ENCODE data around the gene ENOX1. TPM values are rescaled to one million over a fixed set of nuclear protein-coding genes. Genes with fewer than 3 reads are reported as not detected.
A peak's percentile ranks its signal among the peaks of the same experiment; 100 is the strongest.

The ENOX1 gene
- total RNA-seq, 1 donor from 2014 or later = 1.1 TPM

DNA sequence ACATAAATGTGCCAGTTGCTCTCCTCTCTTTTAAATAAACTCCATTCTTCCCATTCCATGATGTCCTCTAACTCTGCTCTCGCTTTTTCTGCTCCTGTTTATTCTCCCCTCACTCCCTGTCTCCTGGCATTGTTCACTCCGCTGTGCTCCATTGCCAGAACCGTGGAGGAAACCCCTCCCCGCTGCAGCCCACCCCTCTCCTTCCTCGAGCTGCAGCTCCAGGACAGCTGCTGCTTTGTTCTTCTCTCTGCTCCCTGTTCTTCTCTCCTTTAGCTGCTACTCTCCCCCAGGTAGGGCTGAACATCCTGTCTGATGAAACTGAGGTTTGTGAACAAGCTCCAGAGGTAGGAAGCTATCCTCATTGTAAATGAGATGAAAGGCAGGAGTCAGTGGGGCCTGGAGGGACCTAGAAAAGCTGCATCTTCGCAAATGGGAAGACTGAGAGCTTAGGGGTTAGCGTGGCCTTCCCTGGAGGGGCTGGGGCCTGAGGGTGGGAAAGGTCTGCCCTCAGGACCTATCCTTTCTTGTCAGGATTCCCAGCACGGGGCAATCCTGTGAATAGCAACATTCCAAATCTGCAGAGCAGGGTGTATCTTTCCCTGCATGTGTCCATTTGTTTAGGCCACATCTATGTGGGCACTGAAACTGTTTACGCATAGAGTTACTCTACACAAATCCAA lies 519.7 kb downstream of the ENOX1 start:
- Mint-ChIP-seq H3K4me3 (no peak overlapping the region), H3K9me3 (no peaks in the 10 kb centered on the region), H3K4me1 (peaks cover 34% of the 10 kb centered on the region), H3K36me3 (no peaks in the 10 kb centered on the region), H3K27me3 (ENCODE audit: insufficient read depth, low read depth) (no peaks in the 10 kb centered on the region), H3K27ac (peak overlapping the region; percentile 80)
- Histone ChIP-seq H3K36me3 (no peaks in the 10 kb centered on the region), H3K27ac (peak overlapping the region; percentile 39), H3K9me3 (ENCODE audit: low read depth) (no peaks in the 10 kb centered on the region), H2AFZ (replicated peaks) (peak overlapping the region; percentile 99), H3K4me1 (peaks cover 24% of the 10 kb centered on the region), H3K27me3 (no peaks in the 10 kb centered on the region), H3K4me3 (no peak overlapping the region), H3K4me2 (peak overlapping the region; percentile 47), H4K20me1 (ENCODE audit: low read depth) (no peaks in the 10 kb centered on the region), H3F3A (ENCODE audit: low read depth) (peaks cover 8% of the 10 kb centered on the region), H3K9ac (no peak overlapping the region), H3K79me2 (ENCODE audit: low read depth) (no peaks in the 10 kb centered on the region)
- no peak for TF ChIP-seq EZH2phosphoT487 (IDR thresholded peaks at IDR 0.05)
- no peak for TF ChIP-seq EZH2 (IDR thresholded peaks at IDR 0.05)
- TF ChIP-seq, protein P1, sequence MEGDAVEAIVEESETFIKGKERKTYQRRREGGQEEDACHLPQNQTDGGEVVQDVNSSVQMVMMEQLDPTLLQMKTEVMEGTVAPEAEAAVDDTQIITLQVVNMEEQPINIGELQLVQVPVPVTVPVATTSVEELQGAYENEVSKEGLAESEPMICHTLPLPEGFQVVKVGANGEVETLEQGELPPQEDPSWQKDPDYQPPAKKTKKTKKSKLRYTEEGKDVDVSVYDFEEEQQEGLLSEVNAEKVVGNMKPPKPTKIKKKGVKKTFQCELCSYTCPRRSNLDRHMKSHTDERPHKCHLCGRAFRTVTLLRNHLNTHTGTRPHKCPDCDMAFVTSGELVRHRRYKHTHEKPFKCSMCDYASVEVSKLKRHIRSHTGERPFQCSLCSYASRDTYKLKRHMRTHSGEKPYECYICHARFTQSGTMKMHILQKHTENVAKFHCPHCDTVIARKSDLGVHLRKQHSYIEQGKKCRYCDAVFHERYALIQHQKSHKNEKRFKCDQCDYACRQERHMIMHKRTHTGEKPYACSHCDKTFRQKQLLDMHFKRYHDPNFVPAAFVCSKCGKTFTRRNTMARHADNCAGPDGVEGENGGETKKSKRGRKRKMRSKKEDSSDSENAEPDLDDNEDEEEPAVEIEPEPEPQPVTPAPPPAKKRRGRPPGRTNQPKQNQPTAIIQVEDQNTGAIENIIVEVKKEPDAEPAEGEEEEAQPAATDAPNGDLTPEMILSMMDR (IDR thresholded peaks at IDR 0.05) = no peak
- peak; percentile 37 for DNase-seq (ENCODE audit: low spot score)

DNA sequence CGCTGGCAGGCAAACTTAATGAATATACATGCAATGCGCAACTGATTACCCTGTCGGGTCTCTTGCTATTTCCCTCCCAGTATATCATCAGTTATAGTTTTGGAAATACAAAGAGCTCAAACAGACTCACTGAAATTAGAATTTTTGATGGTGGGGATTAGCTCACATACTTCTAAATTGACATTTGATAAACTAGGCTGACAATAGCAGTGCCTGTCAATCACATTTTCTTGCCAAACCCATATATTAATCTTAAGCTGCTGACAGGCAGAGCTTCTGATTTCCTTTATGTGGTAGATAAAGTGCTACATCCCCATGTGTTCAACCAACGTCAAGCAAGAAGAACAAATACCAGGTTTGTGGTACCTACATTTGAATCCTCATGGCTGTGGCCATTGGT lies 521.7 kb downstream of the ENOX1 start:
- Histone ChIP-seq H4K20me1 (ENCODE audit: low read depth) (no peaks in the 10 kb centered on the region), H3K4me2 (no peak overlapping the region), H3K4me1 (peaks cover 24% of the 10 kb centered on the region), H2AFZ (replicated peaks) (no peak overlapping the region), H3K9ac (no peak overlapping the region), H3K36me3 (no peaks in the 10 kb centered on the region), H3K79me2 (ENCODE audit: low read depth) (no peaks in the 10 kb centered on the region), H3K27ac (no peak overlapping the region), H3F3A (ENCODE audit: low read depth) (peaks cover 8% of the 10 kb centered on the region), H3K4me3 (no peak overlapping the region), H3K27me3 (no peaks in the 10 kb centered on the region), H3K9me3 (ENCODE audit: low read depth) (no peaks in the 10 kb centered on the region)
- Mint-ChIP-seq H3K36me3 (no peaks in the 10 kb centered on the region), H3K4me3 (no peak overlapping the region), H3K27me3 (ENCODE audit: insufficient read depth, low read depth) (no peaks in the 10 kb centered on the region), H3K4me1 (peaks cover 30% of the 10 kb centered on the region), H3K9me3 (no peaks in the 10 kb centered on the region), H3K27ac (no peak overlapping the region)
- no peak for DNase-seq (ENCODE audit: low spot score)
- TF ChIP-seq EZH2phosphoT487 (IDR thresholded peaks at IDR 0.05) (no peak), EZH2 (IDR thresholded peaks at IDR 0.05) (no peak)
- TF ChIP-seq, protein P1 (IDR thresholded peaks at IDR 0.05) = no peak

DNA sequence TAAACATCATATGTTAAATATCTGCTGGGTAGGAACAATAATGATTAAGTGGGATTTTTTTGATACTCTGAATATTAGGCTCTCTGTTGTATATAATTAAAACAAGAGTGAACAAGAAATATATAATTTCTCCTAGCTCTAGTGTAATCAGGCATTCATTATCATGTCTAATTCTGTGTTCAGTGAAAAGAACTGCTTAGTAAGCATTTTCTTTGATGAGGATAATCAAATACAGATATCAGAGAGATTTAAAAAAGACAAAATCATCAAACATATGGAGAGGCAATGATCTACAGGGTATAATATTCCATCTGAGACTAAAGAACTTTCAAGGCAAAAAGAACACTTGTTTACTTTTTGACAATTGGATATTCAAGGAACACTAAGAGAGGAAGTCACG lies 522.3 kb downstream of the ENOX1 start:
- no peaks in the 10 kb centered on the region for H3K36me3 ChIP-seq
- H3K4me3 ChIP-seq = no peak overlapping the region
- H3K36me3 Mint-ChIP-seq = no peaks in the 10 kb centered on the region
- no peaks in the 10 kb centered on the region for H3K79me2 ChIP-seq (ENCODE audit: low read depth)
- no peaks in the 10 kb centered on the region for H3K9me3 ChIP-seq (ENCODE audit: low read depth)
- H3K4me1 ChIP-seq = peaks cover 24% of the 10 kb centered on the region
- no peaks in the 10 kb centered on the region for H4K20me1 ChIP-seq (ENCODE audit: low read depth)
- H3K27me3 ChIP-seq = no peaks in the 10 kb centered on the region
- no peak overlapping the region for H3K27ac ChIP-seq
- H3K9me3 Mint-ChIP-seq = no peaks in the 10 kb centered on the region
- H3K4me2 ChIP-seq = no peak overlapping the region
- TF ChIP-seq EZH2 (IDR thresholded peaks at IDR 0.05) (no peak), EZH2phosphoT487 (IDR thresholded peaks at IDR 0.05) (no peak)
- TF ChIP-seq, protein P1 (IDR thresholded peaks at IDR 0.05) = no peak
- H3K9ac ChIP-seq = no peak overlapping the region
- H3F3A ChIP-seq (ENCODE audit: low read depth) = peaks cover 8% of the 10 kb centered on the region
- H2AFZ ChIP-seq (replicated peaks) = no peak overlapping the region
- no peaks in the 10 kb centered on the region for H3K27me3 Mint-ChIP-seq (ENCODE audit: insufficient read depth, low read depth)
- H3K4me3 Mint-ChIP-seq = no peak overlapping the region
- DNase-seq (ENCODE audit: low spot score) = no peak
- no peak overlapping the region for H3K27ac Mint-ChIP-seq
- peaks cover 28% of the 10 kb centered on the region for H3K4me1 Mint-ChIP-seq
